Neural cell (in vitro differentiated cells): ENCODE data around the gene SLC7A8. TPM values are rescaled to one million over a fixed set of nuclear protein-coding genes. Genes with fewer than 3 reads are reported as not detected.

ENCODE experiments used
- H2AFZ ChIP-seq: fragments of 200-600, 300-800 bp; sonication (generic), shearing (Covaris generic); 2 replicates; pipeline ENCODE4 v1.6.0; 2014; ENCODE audit warnings: low read depth, mild to moderate bottlenecking, antibody characterized with exemption, low read length, moderate library complexity
- H3F3A ChIP-seq: fragments of 200-600 bp; shearing (Covaris generic); 2 replicates; pipeline ENCODE4 v1.6.1; 2016; ENCODE audit warnings: mild to moderate bottlenecking, moderate library complexity, mixed read lengths, antibody characterized with exemption, low read length; ENCODE audit not compliant: insufficient read depth, poor library complexity, severe bottlenecking
- H3K27ac ChIP-seq: fragments of 200-600, 300-800 bp; sonication (generic), shearing (Covaris generic); 2 replicates; pipeline ENCODE4 v1.5.1; 2014; ENCODE audit warnings: mild to moderate bottlenecking, low read length, moderate library complexity
- H3K27me3 ChIP-seq: fragments of 300-800, 200-600 bp; sonication (generic), shearing (Covaris generic); 2 replicates; pipeline ENCODE4 v1.6.0; 2014; ENCODE audit warnings: mild to moderate bottlenecking, low read depth, low read length, moderate library complexity; ENCODE audit not compliant: insufficient read depth
- H3K36me3 ChIP-seq: fragments of 300-800, 200-600 bp; sonication (generic), shearing (Covaris generic); 2 replicates; pipeline ENCODE4 v1.5.1; 2014; ENCODE audit warnings: mild to moderate bottlenecking, antibody characterized with exemption, low read length, moderate library complexity; ENCODE audit not compliant: insufficient read depth
- H3K4me2 ChIP-seq: fragments of 300-800, 200-600 bp; sonication (generic), shearing (Covaris generic); 2 replicates; pipeline ENCODE4 v1.6.0; 2014; ENCODE audit warnings: mild to moderate bottlenecking, low read length
- H3K4me3 ChIP-seq: fragments of 300-800, 200-600 bp; sonication (generic), shearing (Covaris generic); 2 replicates; pipeline ENCODE4 v1.5.1; 2014; ENCODE audit warnings: mild to moderate bottlenecking, low read length, moderate library complexity
- H3K79me2 ChIP-seq: fragments of 200-600 bp; shearing (Covaris generic); replicated peaks from 2 replicates; pipeline ENCODE4 v1.6.0; 2014; ENCODE audit warnings: mild to moderate bottlenecking, low read length, moderate library complexity; ENCODE audit not compliant: insufficient read depth
- H3K9ac ChIP-seq: fragments of 300-800, 200-600 bp; sonication (generic), shearing (Covaris generic); 2 replicates; pipeline ENCODE4 v1.6.1; 2016; ENCODE audit warnings: mild to moderate bottlenecking, low read length, mixed read lengths
- H3K9me2 ChIP-seq: fragments of 200-600 bp; shearing (Covaris generic); 2 replicates; pipeline ENCODE4 v1.6.1; 2016; ENCODE audit warnings: mild to moderate bottlenecking, low read length, mixed read lengths; ENCODE audit not compliant: insufficient read depth
- H3K9me3 ChIP-seq: fragments of 200-600, 300-800 bp; sonication (generic), shearing (Covaris generic); 2 replicates; pipeline ENCODE4 v1.6.1; 2016; ENCODE audit warnings: mild to moderate bottlenecking, mixed run types, low read length, moderate library complexity, mixed read lengths
- H4K20me1 ChIP-seq: fragments of 200-600 bp; shearing (Covaris generic); 2 replicates; pipeline ENCODE4 v1.6.1; 2016; ENCODE audit warnings: mild to moderate bottlenecking, mixed run types; ENCODE audit not compliant: insufficient read depth
- EP300 ChIP-seq: fragments of 450-650 bp; conservative IDR thresholded peaks from 2 replicates; pipeline ENCODE4 v1.6.1; 2014; ENCODE audit warnings: antibody characterized with exemption, mild to moderate bottlenecking, moderate library complexity; ENCODE audit not compliant: poor library complexity, severe bottlenecking
- EZH2 ChIP-seq: fragments of 200-600, 300-800 bp; shearing (Covaris generic), sonication (generic); IDR thresholded peaks from 2 replicates; pipeline ENCODE4 v1.6.1; 2014; ENCODE audit warnings: antibody characterized with exemption, low read length, borderline replicate concordance, mild to moderate bottlenecking; ENCODE audit not compliant: insufficient read depth, poor library complexity, severe bottlenecking
- MXI1 ChIP-seq: fragments of 450-650 bp; conservative IDR thresholded peaks from 2 replicates; pipeline ENCODE4 v1.6.1; 2014; ENCODE audit warnings: antibody characterized with exemption, mild to moderate bottlenecking; ENCODE audit not compliant: poor library complexity, severe bottlenecking
- POLR2AphosphoS5 ChIP-seq: IDR thresholded peaks from 2 replicates; pipeline ENCODE4 v1.6.1; 2012
- RAD21 ChIP-seq: fragments of 450-650 bp; conservative IDR thresholded peaks from 2 replicates; pipeline ENCODE4 v1.6.1; 2014; ENCODE audit warnings: antibody characterized with exemption, mild to moderate bottlenecking, moderate library complexity
- REST ChIP-seq: IDR thresholded peaks from 2 replicates; pipeline ENCODE4 v1.6.1; 2012; ENCODE audit warnings: borderline replicate concordance
- SMC3 ChIP-seq: fragments of 450-650 bp; conservative IDR thresholded peaks from 2 replicates; pipeline ENCODE4 v1.6.1; 2014; ENCODE audit warnings: antibody characterized with exemption, mild to moderate bottlenecking, moderate library complexity; ENCODE audit not compliant: poor library complexity
- TAF1 ChIP-seq: IDR thresholded peaks from 2 replicates; pipeline ENCODE4 v1.6.1; 2012; ENCODE audit warnings: low read depth
- polyA plus RNA-seq: library from polyadenylated mRNA; depleted of rRNA; stranded (reverse); fragments of >200 nt; gene quantifications from 2 replicates; pipeline ENCODE4 v1.2.3, GENCODE V29; 2014
- TF ChIP-seq, protein P1 (sequence below): fragments of 450-650 bp; IDR thresholded peaks from 2 replicates; pipeline ENCODE4 v1.5.1; 2014; ENCODE audit warnings: antibody characterized with exemption, mild to moderate bottlenecking, moderate library complexity; ENCODE audit not compliant: poor library complexity, severe bottlenecking

SLC7A8 gene
- polyA plus RNA-seq, 1 donor from 2014 or later, result 0.21 TPM

DNA sequence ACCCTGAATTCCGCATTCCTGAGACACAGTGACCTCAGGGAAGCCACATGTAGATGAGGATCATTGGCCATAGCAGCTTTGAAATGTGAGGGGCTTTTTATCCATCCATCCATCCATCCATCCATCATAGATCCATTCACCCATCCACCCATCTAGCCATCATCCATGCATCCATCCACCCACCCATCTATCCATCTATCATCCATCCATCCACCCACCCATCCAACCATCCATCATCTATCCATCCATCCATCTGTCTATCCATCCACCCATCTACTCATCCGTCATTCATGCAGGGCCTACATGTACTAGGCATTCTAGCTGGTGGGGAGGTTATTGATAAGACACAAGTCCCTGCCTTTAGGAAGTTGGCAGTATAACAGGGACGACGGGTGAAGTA, 36.5 kb downstream of the SLC7A8 start:
- TF ChIP-seq EZH2 (no peak), POLR2AphosphoS5 (no peak), EP300 (no peak), TAF1 (no peak), MXI1 (no peak), REST (no peak), RAD21 (no peak), SMC3 (no peak)
- TF ChIP-seq, protein P1, sequence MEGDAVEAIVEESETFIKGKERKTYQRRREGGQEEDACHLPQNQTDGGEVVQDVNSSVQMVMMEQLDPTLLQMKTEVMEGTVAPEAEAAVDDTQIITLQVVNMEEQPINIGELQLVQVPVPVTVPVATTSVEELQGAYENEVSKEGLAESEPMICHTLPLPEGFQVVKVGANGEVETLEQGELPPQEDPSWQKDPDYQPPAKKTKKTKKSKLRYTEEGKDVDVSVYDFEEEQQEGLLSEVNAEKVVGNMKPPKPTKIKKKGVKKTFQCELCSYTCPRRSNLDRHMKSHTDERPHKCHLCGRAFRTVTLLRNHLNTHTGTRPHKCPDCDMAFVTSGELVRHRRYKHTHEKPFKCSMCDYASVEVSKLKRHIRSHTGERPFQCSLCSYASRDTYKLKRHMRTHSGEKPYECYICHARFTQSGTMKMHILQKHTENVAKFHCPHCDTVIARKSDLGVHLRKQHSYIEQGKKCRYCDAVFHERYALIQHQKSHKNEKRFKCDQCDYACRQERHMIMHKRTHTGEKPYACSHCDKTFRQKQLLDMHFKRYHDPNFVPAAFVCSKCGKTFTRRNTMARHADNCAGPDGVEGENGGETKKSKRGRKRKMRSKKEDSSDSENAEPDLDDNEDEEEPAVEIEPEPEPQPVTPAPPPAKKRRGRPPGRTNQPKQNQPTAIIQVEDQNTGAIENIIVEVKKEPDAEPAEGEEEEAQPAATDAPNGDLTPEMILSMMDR, result no peak
- Histone ChIP-seq H3F3A (no peaks in the 10 kb centered on the region), H3K27me3 (no peaks in the 10 kb centered on the region), H3K27ac (no peak overlapping the region), H3K4me2 (no peak overlapping the region), H3K9ac (no peak overlapping the region), H4K20me1 (no peaks in the 10 kb centered on the region), H2AFZ (no peak overlapping the region), H3K9me2 (no peaks in the 10 kb centered on the region), H3K79me2 (no peaks in the 10 kb centered on the region), H3K36me3 (no peaks in the 10 kb centered on the region), H3K4me3 (no peak overlapping the region), H3K9me3 (no peaks in the 10 kb centered on the region)

DNA sequence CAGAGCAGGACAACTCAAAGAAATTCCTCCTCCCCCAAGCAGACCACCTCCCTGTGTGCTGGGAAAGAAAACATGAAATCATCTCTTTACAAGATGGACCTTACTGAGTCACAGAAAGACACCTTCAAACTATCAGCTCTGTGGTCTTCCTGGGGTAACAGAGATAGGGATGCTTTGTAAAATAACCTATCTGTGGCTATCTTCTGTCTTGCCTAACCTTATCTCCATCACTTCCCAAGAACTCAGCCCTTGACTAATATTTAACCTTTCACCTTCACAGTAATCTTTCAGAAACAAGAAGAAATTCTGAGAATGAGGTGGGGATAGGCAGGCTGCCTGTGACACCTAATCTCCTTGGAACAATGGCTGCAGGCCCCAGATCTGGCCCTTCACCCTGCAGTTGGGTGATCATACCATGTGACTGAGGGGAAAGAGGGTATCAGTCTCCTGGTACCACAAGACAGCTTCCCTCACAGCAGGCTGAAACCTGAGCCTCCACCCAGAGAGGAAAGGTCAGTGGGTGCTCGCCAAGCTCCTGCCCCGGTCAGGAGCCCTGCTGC, 37.0 kb downstream of the SLC7A8 start:
- H3K9me3 ChIP-seq, result no peaks in the 10 kb centered on the region
- no peaks in the 10 kb centered on the region for H3F3A ChIP-seq
- TF ChIP-seq POLR2AphosphoS5 (no peak), TAF1 (no peak), SMC3 (no peak), REST (no peak), RAD21 (no peak), EP300 (no peak), EZH2 (no peak), MXI1 (no peak)
- TF ChIP-seq, protein P1, result no peak
- H3K27ac ChIP-seq, result no peak overlapping the region
- no peak overlapping the region for H3K9ac ChIP-seq
- H4K20me1 ChIP-seq, result no peaks in the 10 kb centered on the region
- H3K27me3 ChIP-seq, result no peaks in the 10 kb centered on the region
- no peak overlapping the region for H3K4me3 ChIP-seq
- H2AFZ ChIP-seq, result no peak overlapping the region
- no peaks in the 10 kb centered on the region for H3K79me2 ChIP-seq
- H3K36me3 ChIP-seq, result no peaks in the 10 kb centered on the region
- H3K4me2 ChIP-seq, result no peak overlapping the region
- no peaks in the 10 kb centered on the region for H3K9me2 ChIP-seq
